BLaER1 treated with 17β-estradiol and CSF1 and Interleukin-3, amounts not matched to agents 10 nM and 100 nM (cell line): ENCODE results near the gene C18orf32.

Source experiments
- H3K27ac ChIP-seq, 11 experiments: shearing (Covaris generic); formaldehyde crosslinking; 2 replicates each; pipeline ENCODE4 v1.8.1; 2022
- H3K27me3 ChIP-seq, 11 experiments: shearing (Covaris generic); formaldehyde crosslinking; 2 replicates each; pipeline ENCODE4 v1.8.1; 2022
- H3K36me3 ChIP-seq, 11 experiments: shearing (Covaris generic); formaldehyde crosslinking; 2 replicates each; pipeline ENCODE4 v1.8.1; 2022
- H3K4me1 ChIP-seq, 10 experiments: shearing (Covaris generic); formaldehyde crosslinking; 2 replicates each; pipeline ENCODE4 v1.8.1; 2022
- H3K4me2 ChIP-seq, 11 experiments: shearing (Covaris generic); formaldehyde crosslinking; 2 replicates each; pipeline ENCODE4 v1.8.1; 2022
- H3K4me3 ChIP-seq, 10 experiments: shearing (Covaris generic); formaldehyde crosslinking; 2 replicates each; pipeline ENCODE4 v1.8.1; 2022
- H3K9ac ChIP-seq, 11 experiments: shearing (Covaris generic); formaldehyde crosslinking; 2 replicates each; pipeline ENCODE4 v1.8.1; 2022
- H3K9me3 ChIP-seq, 11 experiments: shearing (Covaris generic); formaldehyde crosslinking; replicated peaks in 1 of 11; 2 replicates each; pipeline ENCODE4 v1.8.1; 2022
- H4K20me1 ChIP-seq, 11 experiments: shearing (Covaris generic); formaldehyde crosslinking; 2 replicates each; pipeline ENCODE4 v1.8.1; 2022
- Cebpa-rat ChIP-seq, 11 experiments: shearing (Covaris generic); IDR thresholded peaks; 2 replicates each; pipeline ENCODE4 v1.8.1; 2022

The C18orf32 gene

DNA sequence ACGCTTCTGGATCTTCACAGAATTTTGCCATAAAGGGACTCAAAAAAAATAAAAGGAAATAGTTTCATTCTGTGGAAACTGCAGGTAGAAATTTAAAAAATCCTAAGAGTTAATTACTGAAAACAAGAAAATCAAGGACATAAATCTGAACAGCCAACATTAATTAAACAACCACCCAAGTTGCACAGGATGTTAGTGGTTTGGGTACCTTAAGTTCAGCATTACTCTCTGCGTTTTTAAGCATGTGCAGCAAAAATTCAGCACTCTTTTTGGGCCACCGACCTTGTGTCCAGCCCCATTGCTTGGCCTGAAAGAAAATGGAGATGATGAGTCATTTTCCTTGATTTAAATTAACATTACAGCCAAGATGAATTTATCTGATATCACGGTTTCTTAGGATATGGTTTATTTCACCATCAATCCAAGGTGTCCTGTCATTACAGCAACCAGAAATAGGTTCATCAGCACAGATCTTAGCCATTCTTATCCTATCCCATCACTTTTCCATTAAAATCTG is 3.3 kb upstream of the C18orf32 start:
- Histone ChIP-seq H3K4me1 (peaks cover 51 to 60% (median 56%) of the 10 kb centered on the region in 10 experiments), H3K4me2 (peak overlapping the region; percentile 81 to 97 (median 92)), H3K4me3 (peak overlapping the region; percentile 76 to 95 (median 86)), H4K20me1 (peaks cover 25 to 50% (median 46%) of the 10 kb centered on the region in 11 experiments; a peak in 21 of 22 replicates), H3K9ac (peak overlapping the region; percentile 94 to 100 (median 97)), H3K36me3 (peaks cover 39 to 45% (median 43%) of the 10 kb centered on the region in 11 experiments), H3K27me3 (no peaks in the 10 kb centered on the region), H3K9me3 (no peaks in the 10 kb centered on the region), H3K27ac (peak overlapping the region in 10 of 11 experiments; percentile 17 to 99 (median 98); a peak in 16 of 22 replicates)
- no peak for TF ChIP-seq Cebpa-rat (IDR thresholded peaks at IDR 0.05)

DNA sequence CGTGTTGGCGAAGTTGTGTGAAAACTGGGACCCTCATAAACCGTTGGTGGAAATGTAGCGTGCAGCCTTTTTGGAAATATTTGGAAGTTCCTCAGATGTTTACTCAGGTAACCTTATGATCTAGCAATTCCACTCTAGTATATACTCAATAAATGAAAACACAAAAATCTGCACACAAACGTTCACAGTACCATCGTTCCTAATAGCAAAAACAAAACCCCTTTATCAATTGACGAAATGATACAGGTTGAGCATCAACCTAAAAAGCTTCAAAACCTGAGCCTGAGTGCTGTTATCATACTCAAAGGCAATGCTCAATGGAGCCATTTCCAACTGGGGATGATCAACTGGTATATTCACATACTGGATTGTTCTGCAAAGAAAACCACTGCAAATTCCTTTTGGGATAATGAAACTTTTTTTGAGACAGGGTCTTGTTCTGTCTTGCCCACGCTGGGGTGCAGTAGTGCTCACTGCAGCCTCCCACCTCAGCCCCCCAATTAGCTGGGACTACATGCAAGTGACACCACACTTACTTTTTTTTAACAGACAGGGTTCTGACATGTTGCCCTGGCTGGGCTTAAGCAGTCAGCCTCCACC is 777 bp upstream of the C18orf32 start:
- Histone ChIP-seq H3K9me3 (no peaks in the 10 kb centered on the region), H3K27ac (peak overlapping the region; percentile 75 to 92 (median 80); a peak in 19 of 22 replicates), H3K27me3 (no peaks in the 10 kb centered on the region), H3K4me3 (peak overlapping the region; percentile 65 to 77 (median 68); a peak in 19 of 20 replicates), H3K4me2 (peak overlapping the region; percentile 83 to 96 (median 90)), H3K4me1 (peaks cover 51 to 66% (median 59%) of the 10 kb centered on the region in 10 experiments), H4K20me1 (peaks cover 25 to 50% (median 46%) of the 10 kb centered on the region in 11 experiments; a peak in 21 of 22 replicates), H3K9ac (peak overlapping the region; percentile 80 to 99 (median 87); a peak in 21 of 22 replicates), H3K36me3 (peaks cover 49 to 67% (median 54%) of the 10 kb centered on the region in 11 experiments)
- TF ChIP-seq Cebpa-rat (IDR thresholded peaks at IDR 0.05) = no peak

DNA sequence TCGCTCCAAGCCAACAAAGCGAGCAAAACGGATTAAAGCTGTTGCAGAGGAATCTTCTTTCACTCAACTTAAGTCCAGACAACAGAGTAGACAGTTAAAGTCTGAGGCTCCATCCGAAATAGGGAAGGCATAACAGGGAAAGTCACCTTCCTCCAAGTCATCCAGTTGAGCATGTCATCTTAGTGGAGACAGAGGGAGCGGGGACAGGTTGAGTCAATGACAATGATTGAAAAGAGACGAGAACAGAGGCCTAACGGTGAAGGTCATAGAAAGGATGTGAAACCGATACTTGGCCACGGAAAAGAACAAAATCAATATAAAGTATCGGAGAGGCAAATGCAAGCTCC is 455 bp downstream of the C18orf32 start:
- H4K20me1 ChIP-seq = peaks cover 25 to 44% (median 43%) of the 10 kb centered on the region in 11 experiments; a peak in 21 of 22 replicates
- TF ChIP-seq Cebpa-rat (IDR thresholded peaks at IDR 0.05) = no peak
- peak overlapping the region; percentile 75 to 92 (median 80) for H3K27ac ChIP-seq
- H3K4me1 ChIP-seq = peaks cover 48 to 76% (median 60%) of the 10 kb centered on the region in 10 experiments
- peak overlapping the region; percentile 80 to 99 (median 87) for H3K9ac ChIP-seq
- H3K4me3 ChIP-seq = peak overlapping the region; percentile 65 to 77 (median 68)
- H3K27me3 ChIP-seq = no peaks in the 10 kb centered on the region
- H3K9me3 ChIP-seq = no peaks in the 10 kb centered on the region
- peak overlapping the region; percentile 83 to 95 (median 89) for H3K4me2 ChIP-seq
- peaks cover 61 to 77% (median 65%) of the 10 kb centered on the region in 11 experiments for H3K36me3 ChIP-seq

DNA sequence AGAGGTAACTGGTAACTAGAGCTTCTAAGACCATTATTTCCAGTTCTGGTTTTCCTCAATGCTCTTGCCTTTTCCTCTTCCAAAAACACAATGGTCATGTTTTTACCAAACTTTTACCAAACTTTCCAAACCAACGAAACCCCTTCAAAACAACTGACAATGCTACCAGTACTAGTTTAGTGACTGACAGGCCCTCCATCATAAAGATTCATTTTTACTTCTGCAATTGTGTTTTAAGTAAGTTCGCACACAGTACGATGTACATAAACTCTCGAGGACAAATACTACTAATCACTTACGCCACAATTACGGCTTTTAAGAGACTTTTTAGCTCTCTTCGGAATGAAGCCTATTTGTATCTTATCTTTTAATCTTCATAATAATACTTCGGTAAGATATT is 900 bp downstream of the C18orf32 start:
- Histone ChIP-seq H3K4me1 (peaks cover 48 to 80% (median 62%) of the 10 kb centered on the region in 10 experiments), H3K27me3 (no peaks in the 10 kb centered on the region), H3K4me3 (peak overlapping the region; percentile 65 to 77 (median 68)), H3K9me3 (no peaks in the 10 kb centered on the region), H3K36me3 (peaks cover 61 to 77% (median 65%) of the 10 kb centered on the region in 11 experiments), H3K9ac (peak overlapping the region; percentile 80 to 99 (median 87)), H3K4me2 (peak overlapping the region; percentile 83 to 95 (median 89)), H4K20me1 (peaks cover 22 to 40% (median 39%) of the 10 kb centered on the region in 11 experiments; a peak in 21 of 22 replicates), H3K27ac (peak overlapping the region; percentile 75 to 92 (median 80))
- TF ChIP-seq Cebpa-rat (IDR thresholded peaks at IDR 0.05) = no peak

DNA sequence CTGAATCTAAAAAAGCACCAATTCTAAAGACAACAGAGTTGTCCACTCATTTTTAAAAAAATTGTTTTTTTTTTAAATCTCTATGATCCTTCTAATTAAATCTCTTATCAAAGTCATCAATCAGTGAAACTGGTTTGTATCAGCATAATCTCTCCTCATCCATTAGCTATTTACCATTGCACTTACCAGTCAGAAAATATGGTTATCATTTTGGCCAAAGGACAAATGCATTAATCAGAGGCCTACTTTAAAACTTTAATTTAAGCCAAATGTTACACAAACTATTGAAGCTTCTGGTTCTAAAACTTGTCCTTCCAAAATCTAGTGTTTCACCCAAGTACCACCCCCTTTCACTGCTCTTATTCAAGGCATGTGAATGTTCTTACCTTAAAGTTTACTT is 3.8 kb downstream of the C18orf32 start:
- Histone ChIP-seq H3K9me3 (no peaks in the 10 kb centered on the region), H3K36me3 (peaks cover 59 to 77% (median 63%) of the 10 kb centered on the region in 11 experiments), H3K27ac (no peak overlapping the region), H3K4me3 (no peak overlapping the region), H4K20me1 (peaks cover 0 to 10% (median 10%) of the 10 kb centered on the region in 11 experiments; a peak in 20 of 22 replicates), H3K4me2 (no peak overlapping the region), H3K9ac (no peak overlapping the region), H3K27me3 (no peaks in the 10 kb centered on the region), H3K4me1 (peaks cover 19 to 77% (median 46%) of the 10 kb centered on the region in 10 experiments)
- TF ChIP-seq Cebpa-rat (IDR thresholded peaks at IDR 0.05) = no peak

DNA sequence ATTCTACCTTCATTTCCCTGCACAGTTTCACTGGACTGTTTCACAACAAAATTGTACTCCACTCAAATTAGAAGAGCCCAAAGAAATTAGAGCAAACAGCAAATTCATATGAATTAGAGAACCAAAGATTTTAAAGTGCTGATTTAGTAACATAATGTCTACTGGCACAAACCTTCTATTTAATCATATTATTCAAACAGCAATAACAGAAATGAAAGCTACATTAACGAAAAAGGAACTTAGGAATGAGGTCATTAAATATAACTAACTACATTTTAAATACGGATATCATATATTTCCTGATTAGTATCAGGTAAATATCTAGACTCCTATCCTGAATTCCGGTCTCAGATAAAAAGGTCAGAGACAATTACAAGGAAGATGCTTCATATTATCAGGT is 5.1 kb downstream of the C18orf32 start:
- H3K9me3 ChIP-seq = no peaks in the 10 kb centered on the region
- no peak overlapping the region for H3K4me3 ChIP-seq
- no peak overlapping the region; a peak in 1 of 22 replicates for H3K9ac ChIP-seq
- no peaks in the 10 kb centered on the region; a peak in 2 of 22 replicates for H4K20me1 ChIP-seq
- peak overlapping the region in 4 of 11 experiments; percentile 25 to 72 (median 61); a peak in 5 of 22 replicates for H3K4me2 ChIP-seq
- H3K4me1 ChIP-seq = peaks cover 17 to 79% (median 49%) of the 10 kb centered on the region in 10 experiments
- H3K27me3 ChIP-seq = no peaks in the 10 kb centered on the region
- no peak for TF ChIP-seq Cebpa-rat (IDR thresholded peaks at IDR 0.05)
- H3K36me3 ChIP-seq = peaks cover 51 to 71% (median 57%) of the 10 kb centered on the region in 11 experiments
- H3K27ac ChIP-seq = peak overlapping the region in 2 of 11 experiments; percentile 33 to 38; a peak in 3 of 22 replicates

DNA sequence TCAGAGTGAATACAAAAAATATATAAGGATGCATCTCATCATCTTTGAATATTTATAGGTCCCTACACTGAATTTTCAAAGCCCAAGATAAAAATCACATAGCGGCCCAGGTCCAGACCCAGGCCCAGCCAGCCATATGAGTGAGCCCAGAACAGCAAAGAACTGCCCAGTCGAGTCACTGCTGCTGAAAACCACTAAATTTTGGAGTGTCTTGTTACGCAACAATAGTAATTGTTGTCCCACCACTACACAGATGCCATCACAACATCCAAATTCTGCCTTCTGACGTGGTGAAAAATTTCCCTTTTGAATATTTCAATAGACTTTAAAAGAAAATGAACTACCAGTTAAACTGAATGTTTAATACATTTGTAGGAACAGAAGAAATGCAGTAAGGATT is 5.7 kb downstream of the C18orf32 start:
- TF ChIP-seq Cebpa-rat (IDR thresholded peaks at IDR 0.05) = peak in 9 of 11 experiments; percentile 35 to 84 (median 78); a peak in 16 of 22 replicates
- Histone ChIP-seq H3K4me1 (peaks cover 23 to 84% (median 54%) of the 10 kb centered on the region in 10 experiments), H3K36me3 (peaks cover 51 to 71% (median 57%) of the 10 kb centered on the region in 11 experiments), H3K27ac (peak overlapping the region in 4 of 11 experiments; percentile 33 to 47 (median 41); a peak in 5 of 22 replicates), H3K4me3 (no peak overlapping the region), H3K9ac (peak overlapping the region in 1 of 11 experiments; percentile 38; a peak in 2 of 22 replicates), H3K4me2 (peak overlapping the region in 6 of 11 experiments; percentile 20 to 72 (median 61); a peak in 12 of 22 replicates), H3K27me3 (no peaks in the 10 kb centered on the region), H4K20me1 (no peaks in the 10 kb centered on the region; a peak in 2 of 22 replicates), H3K9me3 (no peaks in the 10 kb centered on the region)

DNA sequence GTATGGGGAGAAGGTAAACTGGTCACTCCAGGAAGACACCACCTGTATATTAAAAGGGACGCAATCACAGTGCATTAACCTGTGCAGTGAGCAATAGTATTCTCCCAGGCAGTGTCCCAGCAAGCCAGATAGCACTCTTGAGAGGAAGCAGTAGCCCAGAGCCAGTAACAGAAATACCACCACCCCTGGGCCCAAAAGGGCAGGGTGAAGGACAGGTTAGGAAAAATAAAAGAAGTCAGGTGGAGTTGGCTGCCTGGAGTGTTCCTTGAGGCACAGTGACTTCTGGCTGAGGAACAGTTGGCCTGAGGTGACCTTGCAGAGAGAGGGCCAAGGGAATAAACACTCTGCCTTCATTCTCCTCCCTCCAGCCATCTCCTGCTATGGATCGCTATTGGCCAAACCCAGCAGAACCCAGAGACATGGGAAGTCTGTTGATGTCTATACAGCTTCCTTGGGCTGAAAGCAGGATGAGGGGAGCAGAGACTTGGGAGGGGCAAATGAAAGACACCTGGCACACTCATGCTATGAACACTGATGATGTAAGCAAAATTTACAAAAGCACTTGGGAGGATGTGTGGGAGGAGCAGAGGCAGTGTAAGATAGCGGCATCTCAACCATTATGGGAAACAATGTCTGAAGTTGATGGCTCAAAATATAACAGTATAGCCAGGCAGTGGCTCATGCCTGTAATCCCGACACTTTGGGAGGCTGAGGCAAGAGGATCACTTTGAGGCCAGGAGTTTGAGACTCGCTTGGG is 7.5 kb downstream of the C18orf32 start:
- Histone ChIP-seq H3K36me3 (peaks cover 47 to 65% (median 57%) of the 10 kb centered on the region in 11 experiments), H3K9ac (no peak overlapping the region), H3K27me3 (no peaks in the 10 kb centered on the region), H3K9me3 (no peaks in the 10 kb centered on the region), H3K4me1 (peaks cover 25 to 79% (median 51%) of the 10 kb centered on the region in 10 experiments), H3K4me3 (no peak overlapping the region), H4K20me1 (no peaks in the 10 kb centered on the region; a peak in 2 of 22 replicates), H3K4me2 (peak overlapping the region in 4 of 11 experiments; percentile 16 to 47 (median 21); a peak in 6 of 22 replicates), H3K27ac (peak overlapping the region in 3 of 11 experiments; percentile 10 to 42 (median 21); a peak in 6 of 22 replicates)
- TF ChIP-seq Cebpa-rat (IDR thresholded peaks at IDR 0.05) = no peak
